ENCODE data around the gene TH.

DNA sequence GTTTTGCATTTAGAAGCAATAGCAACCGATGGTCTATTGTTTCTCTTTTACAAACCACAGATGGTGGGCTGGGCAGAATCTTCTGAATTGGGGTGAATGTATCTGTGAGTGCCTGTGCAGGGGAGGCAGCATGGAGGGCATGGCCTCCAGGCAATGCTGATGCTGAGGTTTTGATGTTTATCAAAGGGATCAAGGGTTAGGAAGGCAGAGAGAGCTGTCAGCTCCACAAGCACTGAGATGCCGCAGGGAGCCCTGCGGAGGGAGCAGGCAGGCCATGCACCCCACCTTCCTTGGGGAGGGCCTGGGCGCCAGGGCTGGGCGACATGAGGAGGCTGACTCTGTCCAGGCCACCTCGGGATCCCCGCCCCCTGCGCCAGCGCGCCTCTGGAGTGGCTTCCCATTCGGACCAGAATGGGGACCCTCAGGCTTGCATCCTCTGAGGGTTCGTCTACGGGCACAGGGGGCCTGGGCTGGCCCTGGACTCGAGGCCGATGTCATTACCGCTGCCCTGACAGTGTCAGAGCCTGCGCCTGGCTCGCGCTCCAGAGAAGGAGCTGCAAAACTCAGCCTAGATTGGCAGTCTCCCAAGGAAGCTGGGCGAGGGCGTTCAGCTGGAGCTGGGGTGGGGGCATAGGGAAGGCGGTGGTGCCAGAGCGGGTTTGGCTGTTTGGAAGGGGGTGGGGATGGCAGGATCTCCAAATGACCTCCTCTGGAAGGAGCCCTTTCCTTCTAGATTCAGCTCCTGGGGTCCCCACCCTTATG lies 13.9 kb upstream of the TH start:
- TF ChIP-seq, protein P1, sequence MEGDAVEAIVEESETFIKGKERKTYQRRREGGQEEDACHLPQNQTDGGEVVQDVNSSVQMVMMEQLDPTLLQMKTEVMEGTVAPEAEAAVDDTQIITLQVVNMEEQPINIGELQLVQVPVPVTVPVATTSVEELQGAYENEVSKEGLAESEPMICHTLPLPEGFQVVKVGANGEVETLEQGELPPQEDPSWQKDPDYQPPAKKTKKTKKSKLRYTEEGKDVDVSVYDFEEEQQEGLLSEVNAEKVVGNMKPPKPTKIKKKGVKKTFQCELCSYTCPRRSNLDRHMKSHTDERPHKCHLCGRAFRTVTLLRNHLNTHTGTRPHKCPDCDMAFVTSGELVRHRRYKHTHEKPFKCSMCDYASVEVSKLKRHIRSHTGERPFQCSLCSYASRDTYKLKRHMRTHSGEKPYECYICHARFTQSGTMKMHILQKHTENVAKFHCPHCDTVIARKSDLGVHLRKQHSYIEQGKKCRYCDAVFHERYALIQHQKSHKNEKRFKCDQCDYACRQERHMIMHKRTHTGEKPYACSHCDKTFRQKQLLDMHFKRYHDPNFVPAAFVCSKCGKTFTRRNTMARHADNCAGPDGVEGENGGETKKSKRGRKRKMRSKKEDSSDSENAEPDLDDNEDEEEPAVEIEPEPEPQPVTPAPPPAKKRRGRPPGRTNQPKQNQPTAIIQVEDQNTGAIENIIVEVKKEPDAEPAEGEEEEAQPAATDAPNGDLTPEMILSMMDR (IDR thresholded peaks at IDR 0.05): no peak
- TF ChIP-seq POLR2A (IDR thresholded peaks at IDR 0.05) (no peak), POLR2AphosphoS5 (IDR thresholded peaks at IDR 0.05) (no peak)

Measured in breast epithelium (tissue), 3 donors.